ENCODE data around the gene HOXD12. TPM values are rescaled to one million over a fixed set of nuclear protein-coding genes. Genes with fewer than 3 reads are reported as not detected.

Gene HOXD12
- total RNA-seq, 4 donors from 2014 or later, result not detected

- TF ChIP-seq CTCF (IDR thresholded peaks at IDR 0.05; ENCODE audit: low read depth), result no peak
These were observed 17.6 kb upstream of the HOXD12 start for GRCh38 chr2:176081837-176082524.

- no peak for TF ChIP-seq CTCF (IDR thresholded peaks at IDR 0.05; ENCODE audit: low read depth)
These were observed 17.1 kb upstream of the HOXD12 start for GRCh38 chr2:176082525-176082823.

GRCh38 chr2:176082824-176083751 is 16.5 kb upstream of the HOXD12 start:
- no peak for TF ChIP-seq CTCF (IDR thresholded peaks at IDR 0.05; ENCODE audit: low read depth)

GRCh38 chr2:176083796-176084261 is 15.8 kb upstream of the HOXD12 start, which contains the start of gene EVX2:
EVX2 (minus strand) TSS chr2:176083962; CDS start chr2:176083776, 186 bp downstream.
- TF ChIP-seq CTCF (IDR thresholded peaks at IDR 0.05; ENCODE audit: low read depth), result no peak

GRCh38 chr2:176084611-176085119 is 14.9 kb upstream of the HOXD12 start:
- TF ChIP-seq CTCF (IDR thresholded peaks at IDR 0.05; ENCODE audit: low read depth), result no peak

GRCh38 chr2:176085120-176085788 is 14.3 kb upstream of the HOXD12 start:
- TF ChIP-seq CTCF (IDR thresholded peaks at IDR 0.05; ENCODE audit: low read depth), result no peak

All from subcutaneous adipose tissue (tissue), 4 donors.